Suprapubic skin (tissue), 4 donors: Measurements from ENCODE around the gene SLC1A3.

Source experiments
- CTCF ChIP-seq, 2 donors: fragments of 200-600 bp in 1 of 2; fragments of 450-650 bp in 1 of 2; sonication (generic) in 1 of 2; IDR thresholded peaks; one replicate each; pipeline ENCODE4 v1.5.1; 2016 to 2019; ENCODE audit warnings: antibody characterized with exemption in 2 of 2, mild to moderate bottlenecking in 1 of 2, moderate library complexity in 1 of 2
- POLR2A ChIP-seq, 2 donors: fragments of 450-650 bp; IDR thresholded peaks; one replicate each; pipeline ENCODE4 v1.6.1; 2017; ENCODE audit warnings: antibody characterized with exemption in 2 of 2, mild to moderate bottlenecking in 2 of 2, moderate library complexity in 2 of 2
- POLR2AphosphoS5 ChIP-seq, 3 donors: sonication (generic); formaldehyde crosslinking; IDR thresholded peaks; one replicate each; pipeline ENCODE4 v1.6.1; 2017; ENCODE audit warnings: antibody characterized with exemption in 3 of 3

GRCh38 chr5:36561601-36562000, 44.8 kb upstream of the SLC1A3 start:
- TF ChIP-seq CTCF (IDR thresholded peaks at IDR 0.05) (no peak), POLR2AphosphoS5 (IDR thresholded peaks at IDR 0.05) (no peak), POLR2A (IDR thresholded peaks at IDR 0.05) (no peak)
